IMR-90 (cell line): ENCODE results near the gene C2orf74.
"Not testable (repeated sequence)": the region's sequence is repeated elsewhere in the genome, so short reads cannot be mapped to it uniquely, and the experiment has no call there.

Experiments
- BHLHE40 ChIP-seq: fragments of 150-350 bp; IDR thresholded peaks from 2 replicates; pipeline ENCODE4 v1.6.1; 2016; ENCODE audit warnings: mild to moderate bottlenecking, low read depth, low read length
- POLR2A ChIP-seq: IDR thresholded peaks from 2 replicates; pipeline ENCODE4 v1.6.1; 2012; ENCODE audit warnings: mild to moderate bottlenecking, low read depth, low read length
- RCOR1 ChIP-seq: IDR thresholded peaks from 2 replicates; pipeline ENCODE4 v1.6.1; 2012; ENCODE audit warnings: mild to moderate bottlenecking, low read length, improper control_type of control experiment; ENCODE audit not compliant: insufficient replicate concordance
- USF2 ChIP-seq: fragments of 150-350 bp; IDR thresholded peaks from 2 replicates; pipeline ENCODE4 v1.6.1; 2017; ENCODE audit warnings: mild to moderate bottlenecking, antibody characterized with exemption, low read length, low read depth
- TF ChIP-seq, protein P1 (sequence below): conservative IDR thresholded peaks from 2 replicates; pipeline ENCODE4 v1.5.1; 2012; ENCODE audit warnings: mild to moderate bottlenecking, low read depth, low read length, improper control_type of control experiment

DNA sequence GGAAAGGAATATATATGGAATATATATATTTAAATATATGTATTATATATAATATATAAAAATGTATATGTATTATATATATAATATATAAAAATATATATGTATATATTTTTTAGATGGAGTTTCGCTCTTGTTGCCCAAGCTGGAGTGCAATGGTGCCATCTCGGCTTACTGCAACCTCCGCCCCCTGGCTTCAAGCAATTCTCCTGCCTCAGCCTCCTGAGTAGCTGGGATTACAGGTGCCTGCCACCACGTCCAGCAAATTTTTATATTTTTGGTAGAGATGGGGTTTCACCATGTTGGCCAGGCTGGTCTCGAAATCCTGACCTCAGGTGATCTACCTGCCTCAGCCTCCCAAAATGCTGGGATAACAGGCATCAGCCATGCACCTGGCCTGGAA lies 13.9 kb upstream of the C2orf74 start:
- TF ChIP-seq, protein P1, sequence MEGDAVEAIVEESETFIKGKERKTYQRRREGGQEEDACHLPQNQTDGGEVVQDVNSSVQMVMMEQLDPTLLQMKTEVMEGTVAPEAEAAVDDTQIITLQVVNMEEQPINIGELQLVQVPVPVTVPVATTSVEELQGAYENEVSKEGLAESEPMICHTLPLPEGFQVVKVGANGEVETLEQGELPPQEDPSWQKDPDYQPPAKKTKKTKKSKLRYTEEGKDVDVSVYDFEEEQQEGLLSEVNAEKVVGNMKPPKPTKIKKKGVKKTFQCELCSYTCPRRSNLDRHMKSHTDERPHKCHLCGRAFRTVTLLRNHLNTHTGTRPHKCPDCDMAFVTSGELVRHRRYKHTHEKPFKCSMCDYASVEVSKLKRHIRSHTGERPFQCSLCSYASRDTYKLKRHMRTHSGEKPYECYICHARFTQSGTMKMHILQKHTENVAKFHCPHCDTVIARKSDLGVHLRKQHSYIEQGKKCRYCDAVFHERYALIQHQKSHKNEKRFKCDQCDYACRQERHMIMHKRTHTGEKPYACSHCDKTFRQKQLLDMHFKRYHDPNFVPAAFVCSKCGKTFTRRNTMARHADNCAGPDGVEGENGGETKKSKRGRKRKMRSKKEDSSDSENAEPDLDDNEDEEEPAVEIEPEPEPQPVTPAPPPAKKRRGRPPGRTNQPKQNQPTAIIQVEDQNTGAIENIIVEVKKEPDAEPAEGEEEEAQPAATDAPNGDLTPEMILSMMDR, result not testable (repeated sequence)
- not testable (repeated sequence) for TF ChIP-seq USF2, POLR2A, RCOR1, BHLHE40
